Liver (tissue), 3 donors: ENCODE measurements around the gene ARHGAP28.

Source experiments
- GABPA ChIP-seq, 2 donors: IDR thresholded peaks in 1 of 2; conservative IDR thresholded peaks in 1 of 2; 2 replicates each; pipeline ENCODE4 v1.6.1; 2016; ENCODE audit warnings: antibody characterized with exemption in 2 of 2, mild to moderate bottlenecking in 1 of 2, moderate library complexity in 1 of 2
- JUND ChIP-seq, 2 donors: IDR thresholded peaks; 2 replicates each; pipeline ENCODE4 v1.6.1; 2016; ENCODE audit warnings: antibody characterized with exemption in 2 of 2
- RAD21 ChIP-seq, 2 donors: IDR thresholded peaks; 2 replicates each; pipeline ENCODE4 v1.6.1; 2016; ENCODE audit warnings: antibody characterized with exemption in 2 of 2, mild to moderate bottlenecking in 2 of 2
- TAF1 ChIP-seq: conservative IDR thresholded peaks from 2 replicates; pipeline ENCODE4 v1.6.1; 2016; ENCODE audit warnings: antibody characterized with exemption, mild to moderate bottlenecking
- TF ChIP-seq, protein P1 (sequence below): IDR thresholded peaks from 2 replicates; pipeline ENCODE4 v1.6.1; 2016; ENCODE audit warnings: antibody characterized with exemption
- TF ChIP-seq, protein P2 (sequence below): fragments of 150-350 bp; IDR thresholded peaks from 2 replicates; pipeline ENCODE4 v1.5.1; 2017; ENCODE audit warnings: improper control_type of control experiment, low read depth, low read length; ENCODE audit not compliant: missing input control
- TF ChIP-seq, protein P3 (sequence below): IDR thresholded peaks from 2 replicates; pipeline ENCODE4 v1.6.1; 2016; ENCODE audit warnings: antibody characterized with exemption
- TF ChIP-seq, protein P4 (sequence below): IDR thresholded peaks from 2 replicates; pipeline ENCODE4 v1.6.1; 2016; ENCODE audit warnings: antibody characterized with exemption
- donor health status: healthy.
- donor health status: healthy.

DNA sequence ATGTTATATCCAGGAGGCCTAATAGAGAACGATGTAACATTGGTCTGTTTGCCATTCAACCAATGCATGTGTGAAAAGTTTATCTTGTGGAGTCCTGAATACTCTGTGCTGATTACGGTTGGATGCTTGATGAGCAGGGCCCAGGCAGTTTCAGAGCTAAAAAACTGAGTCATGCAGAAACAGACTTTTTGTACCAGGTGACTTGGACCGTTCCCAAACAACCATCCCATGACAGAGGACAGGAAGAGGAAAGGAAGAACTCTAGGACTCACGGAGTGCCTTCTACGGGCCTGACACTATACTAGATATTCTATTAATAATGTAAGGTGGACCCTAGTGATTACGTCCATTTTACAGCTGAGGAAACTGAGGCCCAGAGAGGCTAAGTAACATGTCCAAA, 142.1 kb downstream of the ARHGAP28 start:
- TF ChIP-seq, protein P1, sequence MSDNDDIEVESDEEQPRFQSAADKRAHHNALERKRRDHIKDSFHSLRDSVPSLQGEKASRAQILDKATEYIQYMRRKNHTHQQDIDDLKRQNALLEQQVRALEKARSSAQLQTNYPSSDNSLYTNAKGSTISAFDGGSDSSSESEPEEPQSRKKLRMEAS: no peak
- TF ChIP-seq, protein P2, sequence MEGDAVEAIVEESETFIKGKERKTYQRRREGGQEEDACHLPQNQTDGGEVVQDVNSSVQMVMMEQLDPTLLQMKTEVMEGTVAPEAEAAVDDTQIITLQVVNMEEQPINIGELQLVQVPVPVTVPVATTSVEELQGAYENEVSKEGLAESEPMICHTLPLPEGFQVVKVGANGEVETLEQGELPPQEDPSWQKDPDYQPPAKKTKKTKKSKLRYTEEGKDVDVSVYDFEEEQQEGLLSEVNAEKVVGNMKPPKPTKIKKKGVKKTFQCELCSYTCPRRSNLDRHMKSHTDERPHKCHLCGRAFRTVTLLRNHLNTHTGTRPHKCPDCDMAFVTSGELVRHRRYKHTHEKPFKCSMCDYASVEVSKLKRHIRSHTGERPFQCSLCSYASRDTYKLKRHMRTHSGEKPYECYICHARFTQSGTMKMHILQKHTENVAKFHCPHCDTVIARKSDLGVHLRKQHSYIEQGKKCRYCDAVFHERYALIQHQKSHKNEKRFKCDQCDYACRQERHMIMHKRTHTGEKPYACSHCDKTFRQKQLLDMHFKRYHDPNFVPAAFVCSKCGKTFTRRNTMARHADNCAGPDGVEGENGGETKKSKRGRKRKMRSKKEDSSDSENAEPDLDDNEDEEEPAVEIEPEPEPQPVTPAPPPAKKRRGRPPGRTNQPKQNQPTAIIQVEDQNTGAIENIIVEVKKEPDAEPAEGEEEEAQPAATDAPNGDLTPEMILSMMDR: no peak
- TF ChIP-seq JUND (IDR thresholded peaks at IDR 0.05) (no peak), RAD21 (IDR thresholded peaks at IDR 0.05) (no peak), GABPA (IDR thresholded peaks at IDR 0.05 in 1 of 2, conservative IDR thresholded peaks at IDR 0.05 in 1 of 2) (no peak), TAF1 (no peak)
- TF ChIP-seq, protein P3, sequence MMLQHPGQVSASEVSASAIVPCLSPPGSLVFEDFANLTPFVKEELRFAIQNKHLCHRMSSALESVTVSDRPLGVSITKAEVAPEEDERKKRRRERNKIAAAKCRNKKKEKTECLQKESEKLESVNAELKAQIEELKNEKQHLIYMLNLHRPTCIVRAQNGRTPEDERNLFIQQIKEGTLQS: no peak
- TF ChIP-seq, protein P4, sequence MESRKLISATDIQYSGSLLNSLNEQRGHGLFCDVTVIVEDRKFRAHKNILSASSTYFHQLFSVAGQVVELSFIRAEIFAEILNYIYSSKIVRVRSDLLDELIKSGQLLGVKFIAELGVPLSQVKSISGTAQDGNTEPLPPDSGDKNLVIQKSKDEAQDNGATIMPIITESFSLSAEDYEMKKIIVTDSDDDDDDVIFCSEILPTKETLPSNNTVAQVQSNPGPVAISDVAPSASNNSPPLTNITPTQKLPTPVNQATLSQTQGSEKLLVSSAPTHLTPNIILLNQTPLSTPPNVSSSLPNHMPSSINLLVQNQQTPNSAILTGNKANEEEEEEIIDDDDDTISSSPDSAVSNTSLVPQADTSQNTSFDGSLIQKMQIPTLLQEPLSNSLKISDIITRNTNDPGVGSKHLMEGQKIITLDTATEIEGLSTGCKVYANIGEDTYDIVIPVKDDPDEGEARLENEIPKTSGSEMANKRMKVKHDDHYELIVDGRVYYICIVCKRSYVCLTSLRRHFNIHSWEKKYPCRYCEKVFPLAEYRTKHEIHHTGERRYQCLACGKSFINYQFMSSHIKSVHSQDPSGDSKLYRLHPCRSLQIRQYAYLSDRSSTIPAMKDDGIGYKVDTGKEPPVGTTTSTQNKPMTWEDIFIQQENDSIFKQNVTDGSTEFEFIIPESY: no peak
